Smooth muscle cell (in vitro differentiated cells): Measurements from ENCODE around the gene BTBD7. TPM values are rescaled to one million over a fixed set of nuclear protein-coding genes. Genes with fewer than 3 reads are reported as not detected.

Experiments
- DNase-seq: peaks from one replicate; lab custom pipeline; 2025; ENCODE audit not compliant: unreplicated experiment; lab: John Stamatoyannopoulos, UW
- H2AFZ ChIP-seq: fragments of 200-600 bp; sonication (generic); 2 replicates; pipeline ENCODE4 v1.6.0; 2016; ENCODE audit warnings: antibody characterized with exemption, low read depth, mild to moderate bottlenecking
- H3F3A ChIP-seq: fragments of 200-600 bp; sonication (generic); 2 replicates; pipeline ENCODE4 v1.6.0; 2017; ENCODE audit warnings: antibody characterized with exemption, low read depth
- H3K27ac ChIP-seq: fragments of 200-600 bp; sonication (generic); 2 replicates; pipeline ENCODE4 v1.5.1; 2016; ENCODE audit warnings: low read depth, mild to moderate bottlenecking
- H3K27me3 ChIP-seq: fragments of 200-600 bp; sonication (generic); 2 replicates; pipeline ENCODE4 v1.6.1; 2016; ENCODE audit warnings: low read depth, mild to moderate bottlenecking
- H3K36me3 ChIP-seq: fragments of 200-600 bp; sonication (generic); 2 replicates; pipeline ENCODE4 v1.5.1; 2016; ENCODE audit warnings: low read depth
- H3K4me1 ChIP-seq: fragments of 200-600 bp; sonication (generic); 2 replicates; pipeline ENCODE4 v1.5.1; 2016; ENCODE audit warnings: low read depth
- H3K4me2 ChIP-seq: fragments of 200-600 bp; sonication (generic); 2 replicates; pipeline ENCODE4 v1.6.0; 2016; ENCODE audit warnings: mild to moderate bottlenecking
- H3K4me3 ChIP-seq: fragments of 200-600 bp; sonication (generic); 2 replicates; pipeline ENCODE4 v1.5.1; 2016; ENCODE audit warnings: mild to moderate bottlenecking
- H3K79me2 ChIP-seq: fragments of 200-600 bp; sonication (generic); 2 replicates; pipeline ENCODE4 v1.6.0; 2016; ENCODE audit warnings: low read depth, mild to moderate bottlenecking
- H3K9ac ChIP-seq: fragments of 200-600 bp; sonication (generic); 2 replicates; pipeline ENCODE4 v1.6.0; 2016; ENCODE audit warnings: low read depth
- H3K9me3 ChIP-seq: fragments of 200-600 bp; sonication (generic); replicated peaks from 2 replicates; pipeline ENCODE4 v1.5.1; 2016; ENCODE audit warnings: low read depth
- H4K20me1 ChIP-seq: fragments of 200-600 bp; sonication (generic); 2 replicates; pipeline ENCODE4 v1.6.0; 2016; ENCODE audit warnings: low read depth
- CTCF ChIP-seq: fragments of 200-600 bp; sonication (generic); IDR thresholded peaks from 2 replicates; pipeline ENCODE4 v1.5.1; 2017; ENCODE audit warnings: borderline replicate concordance, mild to moderate bottlenecking, antibody characterized with exemption; ENCODE audit not compliant: insufficient read depth, poor library complexity, severe bottlenecking
- WGBS: methylation state at CpG from one replicate; pipeline ENCODE4 v1.1.7; 2016; ENCODE audit warnings: low lambda C conversion rate; 5-methylcytosine and 5-hydroxymethylcytosine counted together
- polyA plus RNA-seq: library from polyadenylated mRNA; unstranded; fragments of >200 nt; fragmentation: Nextera tagmentation; extraction: Ambion mirVana; gene quantifications from 2 replicates; pipeline ENCODE4 v1.2.1, GENCODE V29; 2016
- total RNA-seq: library from RNA; depleted of rRNA; stranded (reverse); fragments of >200 nt; gene quantifications from 2 replicates; pipeline ENCODE4 v1.2.3, GENCODE V29; 2014

The BTBD7 gene
- total and polyA plus RNA-seq, 2 experiments from 2014 or later, result 14.1 to 34.7 TPM

- no peak for TF ChIP-seq CTCF
- Histone ChIP-seq H3F3A (no peaks in the 10 kb centered on the region), H3K4me1 (no peaks in the 10 kb centered on the region), H3K27ac (no peak overlapping the region), H3K4me3 (no peak overlapping the region), H3K27me3 (no peaks in the 10 kb centered on the region), H3K36me3 (no peaks in the 10 kb centered on the region), H2AFZ (no peak overlapping the region), H3K9me3 (no peaks in the 10 kb centered on the region), H4K20me1 (no peaks in the 10 kb centered on the region), H3K79me2 (no peaks in the 10 kb centered on the region), H3K9ac (no peak overlapping the region), H3K4me2 (no peak overlapping the region)
- WGBS, result 95% methylated on average over 16 of the region's 16 CpGs
- no peak for DNase-seq
These were observed 102.3 kb downstream of the BTBD7 start for GRCh38 chr14:93230539-93230938.

GRCh38 chr14:93228550-93228949 is 104.3 kb downstream of the BTBD7 start:
- no peaks in the 10 kb centered on the region for H3K36me3 ChIP-seq
- H3F3A ChIP-seq, result no peaks in the 10 kb centered on the region
- no peaks in the 10 kb centered on the region for H3K27me3 ChIP-seq
- DNase-seq, result no peak
- H3K4me2 ChIP-seq, result no peak overlapping the region
- no peaks in the 10 kb centered on the region for H3K9me3 ChIP-seq
- H4K20me1 ChIP-seq, result no peaks in the 10 kb centered on the region
- H2AFZ ChIP-seq, result no peak overlapping the region
- H3K27ac ChIP-seq, result no peak overlapping the region
- no peaks in the 10 kb centered on the region for H3K4me1 ChIP-seq
- H3K79me2 ChIP-seq, result no peaks in the 10 kb centered on the region
- WGBS, result 98% methylated on average over 8 of the region's 8 CpGs
- H3K9ac ChIP-seq, result no peak overlapping the region
- no peak for TF ChIP-seq CTCF
- no peak overlapping the region for H3K4me3 ChIP-seq

GRCh38 chr14:93223565-93223964 is 109.3 kb downstream of the BTBD7 start:
- H3K4me2 ChIP-seq, result no peak overlapping the region
- no peaks in the 10 kb centered on the region for H3F3A ChIP-seq
- H3K9me3 ChIP-seq, result no peaks in the 10 kb centered on the region
- no peaks in the 10 kb centered on the region for H3K27me3 ChIP-seq
- no peak overlapping the region for H3K27ac ChIP-seq
- H3K79me2 ChIP-seq, result no peaks in the 10 kb centered on the region
- no peak overlapping the region for H3K9ac ChIP-seq
- 97% methylated on average over 27 of the region's 27 CpGs for WGBS
- no peak overlapping the region for H3K4me3 ChIP-seq
- peaks cover 3% of the 10 kb centered on the region for H3K36me3 ChIP-seq
- no peak for DNase-seq
- no peak for TF ChIP-seq CTCF
- H3K4me1 ChIP-seq, result no peaks in the 10 kb centered on the region
- no peaks in the 10 kb centered on the region for H4K20me1 ChIP-seq
- no peak overlapping the region for H2AFZ ChIP-seq

- no peak for TF ChIP-seq CTCF
- no peaks in the 10 kb centered on the region for H3K9me3 ChIP-seq
- no peaks in the 10 kb centered on the region for H4K20me1 ChIP-seq
- no peak overlapping the region for H3K27ac ChIP-seq
- H2AFZ ChIP-seq, result no peak overlapping the region
- H3K36me3 ChIP-seq, result peaks cover 3% of the 10 kb centered on the region
- no peak overlapping the region for H3K4me3 ChIP-seq
- no peak for DNase-seq
- no peak overlapping the region for H3K9ac ChIP-seq
- no peak overlapping the region for H3K4me2 ChIP-seq
- H3K27me3 ChIP-seq, result no peaks in the 10 kb centered on the region
- no peaks in the 10 kb centered on the region for H3K4me1 ChIP-seq
- H3K79me2 ChIP-seq, result no peaks in the 10 kb centered on the region
- H3F3A ChIP-seq, result no peaks in the 10 kb centered on the region
These were observed 112.3 kb downstream of the BTBD7 start for GRCh38 chr14:93220509-93220908.
